LNCAP (cell line): ENCODE results near the gene SPATS2.

Source experiments
- CTCF ChIP-seq: fragments of 450-650 bp; IDR thresholded peaks from 2 replicates; pipeline ENCODE4 v1.5.1; 2017; ENCODE audit warnings: mild to moderate bottlenecking

The SPATS2 gene

GRCh38 chr12:49451468-49452259 is 84.4 kb downstream of the SPATS2 start:
- no peak for TF ChIP-seq CTCF

- TF ChIP-seq CTCF, result no peak
Observed at GRCh38 chr12:49455501-49455900, 88.2 kb downstream of the SPATS2 start.

- TF ChIP-seq CTCF, result no peak
Observed at GRCh38 chr12:49456131-49456679, 88.9 kb downstream of the SPATS2 start.

GRCh38 chr12:49458816-49459215 is 91.6 kb downstream of the SPATS2 start:
- no peak for TF ChIP-seq CTCF

GRCh38 chr12:49461221-49461620 is 94.0 kb downstream of the SPATS2 start:
- TF ChIP-seq CTCF, result no peak

GRCh38 chr12:49462083-49462744 is 95.0 kb downstream of the SPATS2 start:
- no peak for TF ChIP-seq CTCF

- TF ChIP-seq CTCF, result no peak
Observed at GRCh38 chr12:49465132-49465531, 97.9 kb downstream of the SPATS2 start.
